ENCODE results near the gene AFG1L.

Gene AFG1L

DNA sequence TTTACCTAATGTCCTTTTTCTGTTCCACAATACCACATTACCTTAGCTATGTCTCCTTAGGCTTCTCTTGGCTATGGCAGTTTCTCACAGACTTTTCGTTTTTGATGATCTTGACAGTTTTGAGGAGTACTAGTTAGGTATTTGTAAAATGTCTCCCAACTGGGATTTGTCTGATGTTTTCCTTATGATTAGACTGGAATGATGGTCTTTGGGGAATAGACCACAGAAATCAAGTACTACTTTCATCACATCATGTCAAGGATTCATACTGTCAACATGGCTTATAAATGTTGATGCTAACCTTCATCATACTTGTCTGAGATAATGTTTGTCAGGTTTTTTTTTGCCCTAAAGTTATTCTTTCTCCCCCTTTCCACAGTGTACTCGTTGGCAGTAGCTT is 187.7 kb downstream of the AFG1L start:
- no peak overlapping the region for H3K4me3 ChIP-seq (ENCODE audit: low read length)
- DNase-seq (ENCODE audit: low read depth, low spot score) = no peak

DNA sequence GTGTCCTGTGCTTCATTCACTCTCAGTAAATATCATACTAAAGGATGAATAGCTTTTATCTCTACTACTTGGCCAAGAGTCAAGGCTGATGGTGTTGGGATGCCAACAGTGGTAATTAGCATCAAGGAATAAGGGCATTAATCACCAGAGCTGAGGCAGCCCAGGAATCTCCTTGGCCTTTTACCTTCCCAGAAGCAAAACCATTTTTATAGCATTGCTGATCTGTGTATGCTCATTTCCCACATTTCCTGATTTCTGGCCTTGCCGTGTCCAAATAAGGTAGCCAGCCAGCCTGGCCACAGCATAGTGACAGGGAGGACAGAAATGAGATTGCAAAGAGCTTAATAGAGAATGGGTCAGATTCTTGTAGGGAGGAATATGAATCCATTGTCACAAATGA is 189.2 kb downstream of the AFG1L start:
- H3K4me3 ChIP-seq (ENCODE audit: low read length) = no peak overlapping the region
- DNase-seq (ENCODE audit: low read depth, low spot score) = no peak

GRCh38 chr6:108489699-108490098 is 194.8 kb downstream of the AFG1L start:
- H3K4me3 ChIP-seq (ENCODE audit: low read length) = no peak overlapping the region
- no peak for DNase-seq (ENCODE audit: low read depth, low spot score)

- H3K4me3 ChIP-seq (ENCODE audit: low read length) = no peak overlapping the region
- DNase-seq (ENCODE audit: low read depth, low spot score) = no peak
Measured at GRCh38 chr6:108492131-108492766, 197.4 kb downstream of the AFG1L start.

DNA sequence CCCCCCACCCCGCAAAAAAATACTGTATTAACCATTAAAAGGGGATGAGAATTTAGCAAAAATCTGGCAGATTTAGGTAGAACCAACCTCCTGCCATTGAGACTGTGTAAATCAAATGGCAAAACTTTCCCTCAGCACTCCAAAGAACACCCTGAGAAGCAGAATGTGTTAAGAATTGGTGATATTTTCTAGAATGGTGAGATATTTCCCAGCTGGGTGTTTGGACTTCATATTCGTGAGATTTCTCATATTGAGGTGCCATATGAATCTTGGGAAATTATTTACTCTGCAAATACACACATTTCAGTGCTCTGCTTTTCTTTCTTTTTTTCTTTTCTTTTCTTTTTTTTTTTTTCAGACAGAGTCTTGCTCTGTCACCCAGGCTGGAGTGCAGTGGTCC is 199.6 kb downstream of the AFG1L start:
- H3K4me3 ChIP-seq (ENCODE audit: low read length) = no peak overlapping the region
- DNase-seq (ENCODE audit: low read depth, low spot score) = no peak

GRCh38 chr6:108497883-108498282 is 203.0 kb downstream of the AFG1L start:
- peak; percentile 48 for DNase-seq (ENCODE audit: low read depth, low spot score)

GRCh38 chr6:108501559-108501958 is 206.7 kb downstream of the AFG1L start:
- no peak for DNase-seq (ENCODE audit: low read depth, low spot score)
- H3K4me3 ChIP-seq (ENCODE audit: low read length) = no peak overlapping the region

More at GRCh38 chr6:108497883-108498282, 203.0 kb downstream of the AFG1L start:
- H3K4me3 ChIP-seq (ENCODE audit: low read length) = no peak overlapping the region

DNA sequence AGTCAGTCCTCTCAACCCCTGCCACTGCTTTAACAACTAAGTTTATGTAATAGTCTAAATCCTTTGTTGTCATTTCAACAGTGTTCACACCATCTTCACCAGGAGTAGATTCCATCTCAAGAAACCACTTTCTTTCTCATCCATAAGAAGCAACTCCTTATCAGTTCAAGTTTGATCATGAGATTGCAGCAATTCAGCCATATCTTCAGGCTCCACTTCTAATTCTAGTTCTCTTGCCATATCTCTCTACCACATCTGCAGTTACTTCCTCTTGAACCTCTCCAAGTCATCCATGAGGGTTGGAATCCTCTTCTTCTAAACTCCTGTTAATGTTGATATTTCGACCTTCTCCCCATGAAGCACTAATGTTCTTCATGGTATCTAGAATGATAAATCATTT is 208.0 kb downstream of the AFG1L start:
- DNase-seq (ENCODE audit: low read depth, low spot score) = peak; percentile 23
- H3K4me3 ChIP-seq (ENCODE audit: low read length) = no peak overlapping the region

GRCh38 chr6:108507316-108507715 is 212.5 kb downstream of the AFG1L start:
- DNase-seq (ENCODE audit: low read depth, low spot score) = no peak
- H3K4me3 ChIP-seq (ENCODE audit: low read length) = no peak overlapping the region

GRCh38 chr6:108510461-108511319 is 215.8 kb downstream of the AFG1L start:
- H3K4me3 ChIP-seq (ENCODE audit: low read length) = no peak overlapping the region
- no peak for DNase-seq (ENCODE audit: low read depth, low spot score)

DNA sequence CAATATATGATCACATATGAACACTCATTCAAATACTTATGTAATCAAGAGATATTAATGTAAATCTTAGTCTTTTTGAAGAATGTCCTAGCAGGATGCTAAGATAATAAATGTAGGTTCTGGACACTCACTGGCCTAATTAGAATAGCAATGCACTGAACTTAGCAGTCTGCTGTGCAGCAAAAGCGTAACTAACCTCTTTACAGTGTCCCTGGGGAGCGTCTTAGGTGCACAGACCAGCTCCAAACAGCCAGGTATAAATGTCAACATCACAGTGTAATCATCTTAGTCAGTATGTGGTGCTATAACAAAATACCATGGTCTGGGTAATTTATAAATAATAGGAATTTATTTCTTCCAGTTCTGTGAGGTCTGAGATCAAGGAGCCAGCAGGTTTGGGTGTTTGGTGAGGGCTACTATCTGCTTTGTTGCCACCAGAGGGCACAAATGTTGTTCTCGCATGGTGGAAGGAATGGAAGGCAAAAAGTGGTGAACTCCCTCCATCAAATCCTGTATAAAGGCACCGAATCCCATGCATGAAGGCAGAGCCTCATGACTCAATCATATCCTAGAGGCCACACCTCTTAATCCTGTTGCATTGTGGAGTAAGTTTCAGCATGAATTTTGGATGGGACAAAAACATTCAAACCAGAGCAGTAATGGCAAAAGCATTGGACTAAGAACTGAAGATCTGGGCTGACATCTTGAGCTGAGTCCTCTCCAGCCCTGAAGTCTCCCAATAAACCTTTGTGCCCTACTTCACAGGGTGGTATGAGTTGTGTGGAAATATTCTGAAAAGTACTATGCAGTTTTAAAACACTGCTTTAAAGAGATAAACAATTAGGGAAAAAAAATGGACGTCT is 224.1 kb downstream of the AFG1L start:
- no peak overlapping the region for H3K4me3 ChIP-seq (ENCODE audit: low read length)
- DNase-seq (ENCODE audit: low read depth, low spot score) = no peak

DNA sequence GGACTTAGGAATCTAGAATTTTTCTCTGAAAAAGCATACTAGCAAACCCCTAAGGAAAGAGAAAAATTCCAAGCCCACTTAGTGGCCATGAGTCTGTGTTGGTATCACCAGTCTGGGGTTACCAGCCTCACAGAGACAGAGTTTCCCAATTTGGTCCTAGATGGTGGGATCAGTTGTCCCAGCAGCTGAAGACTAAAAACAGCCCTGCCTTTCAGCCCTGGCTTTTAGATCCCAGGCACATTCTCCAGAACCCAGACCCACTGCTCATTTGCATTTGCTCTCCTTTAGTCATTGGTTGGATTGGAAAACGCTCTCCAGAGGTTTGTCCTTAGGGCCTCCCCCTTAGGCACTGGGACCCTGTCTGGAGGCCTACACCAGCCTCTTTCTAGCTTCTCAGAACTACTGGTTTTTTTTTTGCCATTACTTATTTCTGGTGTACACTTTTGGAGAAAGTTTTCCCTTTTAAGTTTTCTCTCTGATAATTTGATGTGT is 226.8 kb downstream of the AFG1L start:
- H3K4me3 ChIP-seq (ENCODE audit: low read length) = no peak overlapping the region
- DNase-seq (ENCODE audit: low read depth, low spot score) = no peak

- DNase-seq (ENCODE audit: low read depth, low spot score) = no peak
Measured at GRCh38 chr6:108523697-108524096, 228.8 kb downstream of the AFG1L start.

GRCh38 chr6:108524528-108525248 is 229.8 kb downstream of the AFG1L start:
- H3K4me3 ChIP-seq (ENCODE audit: low read length) = no peak overlapping the region
- DNase-seq (ENCODE audit: low read depth, low spot score) = no peak

More at GRCh38 chr6:108523697-108524096, 228.8 kb downstream of the AFG1L start:
- H3K4me3 ChIP-seq (ENCODE audit: low read length) = no peak overlapping the region

DNA sequence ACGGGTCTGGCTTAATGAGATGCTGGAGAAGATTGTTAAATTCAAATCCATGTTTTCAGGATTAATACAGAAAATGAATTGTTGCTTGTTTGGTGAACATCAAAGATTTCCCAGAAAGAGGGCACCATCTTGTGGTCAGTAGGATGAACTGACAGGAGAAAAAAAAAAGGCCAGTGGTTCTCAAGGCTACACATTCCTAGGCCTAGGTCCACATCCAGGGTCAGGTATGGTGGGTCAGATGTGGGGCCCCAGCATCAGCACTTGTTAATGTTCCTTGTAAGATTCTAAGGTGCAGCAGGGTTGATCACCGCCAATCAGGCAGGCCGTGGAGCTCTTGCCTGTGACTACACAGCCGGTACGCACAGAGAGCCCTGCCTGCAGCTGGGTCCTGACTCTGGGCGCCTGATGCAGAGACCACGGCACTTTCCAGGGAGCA is 231.9 kb downstream of the AFG1L start:
- H3K4me3 ChIP-seq (ENCODE audit: low read length) = no peak overlapping the region
- DNase-seq (ENCODE audit: low read depth, low spot score) = no peak

- no peak overlapping the region for H3K4me3 ChIP-seq (ENCODE audit: low read length)
- no peak for DNase-seq (ENCODE audit: low read depth, low spot score)
Measured at GRCh38 chr6:108528878-108529277, 234.0 kb downstream of the AFG1L start.

DNA sequence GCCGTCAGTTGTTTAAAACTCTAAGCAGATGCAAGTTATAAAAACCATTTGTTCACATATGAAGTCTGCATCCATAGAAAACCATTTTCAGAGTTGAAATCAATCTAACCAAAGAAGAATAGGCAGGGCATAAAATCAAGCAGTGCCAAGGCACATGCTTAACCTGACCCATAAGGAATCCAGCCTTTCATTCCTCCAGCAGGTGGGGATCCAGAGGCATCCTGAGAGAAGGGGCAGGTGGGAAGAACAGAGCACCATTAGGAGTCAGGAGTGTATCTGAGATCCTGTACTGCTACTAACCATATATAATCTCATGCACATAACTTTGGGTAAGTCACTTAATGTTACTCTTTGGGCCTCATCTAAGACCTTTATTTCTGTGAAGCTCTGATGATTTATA is 236.5 kb downstream of the AFG1L start:
- no peak overlapping the region for H3K4me3 ChIP-seq (ENCODE audit: low read length)
- no peak for DNase-seq (ENCODE audit: low read depth, low spot score)

DNA sequence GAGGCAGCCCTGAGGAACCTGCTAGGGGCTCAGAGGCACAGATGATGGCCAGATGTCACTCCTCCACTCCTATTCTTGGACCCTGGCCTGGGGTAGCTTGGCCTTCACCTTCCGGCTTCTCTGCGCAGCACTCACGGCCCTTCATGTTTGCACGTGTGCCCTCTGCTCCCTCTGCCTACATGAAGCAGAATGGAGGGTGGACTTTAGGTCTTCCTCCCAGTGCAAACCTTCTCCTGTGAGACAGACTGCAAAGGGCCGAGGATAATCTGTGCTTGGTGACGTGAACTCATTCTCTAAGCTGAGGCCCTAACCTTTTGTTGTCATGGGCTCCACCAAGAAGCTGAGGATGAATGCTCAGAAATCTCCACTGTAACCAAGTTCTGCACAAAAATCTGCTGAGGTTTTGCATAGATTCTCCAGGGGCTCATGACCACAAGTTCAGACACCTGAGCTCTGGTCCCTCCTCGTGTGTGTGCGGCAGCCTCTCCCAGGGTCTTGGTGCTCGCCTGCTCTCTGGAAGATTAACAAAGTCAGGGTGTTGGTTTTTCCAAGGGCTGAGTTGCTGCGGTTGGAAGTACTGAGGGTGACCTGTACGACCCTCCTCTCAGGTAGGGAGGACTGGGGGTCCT is 240.4 kb downstream of the AFG1L start:
- no peak for DNase-seq (ENCODE audit: low read depth, low spot score)
- H3K4me3 ChIP-seq (ENCODE audit: low read length) = no peak overlapping the region

All from Jurkat, Clone E6-1 (cell line).